Measurements from ENCODE around the gene YIPF6.
"Not testable (repeated sequence)": the region's sequence is repeated elsewhere in the genome, so short reads cannot be mapped to it uniquely, and the experiment has no call there.

The YIPF6 gene

GRCh38 chrX:68536884-68537283 lies 38.0 kb downstream of the YIPF6 start:
- H3K27ac Mint-ChIP-seq = peak overlapping the region in 2 of 3 experiments; percentile 4 to 19
- H3K4me3 Mint-ChIP-seq = no peak overlapping the region
- H3K4me1 Mint-ChIP-seq = peaks cover 5% of the 10 kb centered on the region
- no peak for TF ChIP-seq CTCF (IDR thresholded peaks at IDR 0.05; ENCODE audit: unreplicated experiment in 3 of 3)
- peaks cover 3% of the 10 kb centered on the region for H3K9me3 Mint-ChIP-seq
- peaks cover 13% of the 10 kb centered on the region for H3K36me3 Mint-ChIP-seq (ENCODE audit: low read depth)
- no peaks in the 10 kb centered on the region for H3K27me3 Mint-ChIP-seq (ENCODE audit: low read depth)

GRCh38 chrX:68550193-68550592 lies 51.3 kb downstream of the YIPF6 start:
- Mint-ChIP-seq H3K4me1 (no peaks in the 10 kb centered on the region), H3K27ac (no peak overlapping the region), H3K27me3 (ENCODE audit: low read depth) (no peaks in the 10 kb centered on the region), H3K4me3 (no peak overlapping the region), H3K9me3 (peaks cover 2% of the 10 kb centered on the region), H3K36me3 (ENCODE audit: low read depth) (no peaks in the 10 kb centered on the region)
- no peak for TF ChIP-seq CTCF (IDR thresholded peaks at IDR 0.05; ENCODE audit: unreplicated experiment in 3 of 3)

GRCh38 chrX:68556036-68556435 lies 57.2 kb downstream of the YIPF6 start:
- no peak for TF ChIP-seq CTCF (IDR thresholded peaks at IDR 0.05; ENCODE audit: unreplicated experiment in 3 of 3)
- Mint-ChIP-seq H3K9me3 (peaks cover 12% of the 10 kb centered on the region), H3K4me1 (no peaks in the 10 kb centered on the region), H3K27me3 (ENCODE audit: low read depth) (no peaks in the 10 kb centered on the region), H3K27ac (no peak overlapping the region), H3K36me3 (ENCODE audit: low read depth) (no peaks in the 10 kb centered on the region), H3K4me3 (no peak overlapping the region)

- peaks cover 21% of the 10 kb centered on the region for H3K9me3 Mint-ChIP-seq
- H3K4me1 Mint-ChIP-seq; H3K27me3 Mint-ChIP-seq (ENCODE audit: low read depth); H3K27ac Mint-ChIP-seq; H3K4me3 Mint-ChIP-seq; H3K36me3 Mint-ChIP-seq (ENCODE audit: low read depth): not testable (repeated sequence)
These were observed 58.3 kb downstream of the YIPF6 start for GRCh38 chrX:68557126-68557525.

- H3K27me3 Mint-ChIP-seq (ENCODE audit: low read depth); H3K27ac Mint-ChIP-seq; H3K36me3 Mint-ChIP-seq (ENCODE audit: low read depth); H3K4me1 Mint-ChIP-seq; H3K4me3 Mint-ChIP-seq: not testable (repeated sequence)
- peaks cover 41% of the 10 kb centered on the region for H3K9me3 Mint-ChIP-seq
These were observed 61.1 kb downstream of the YIPF6 start for GRCh38 chrX:68559905-68560304.

- peaks cover 30% of the 10 kb centered on the region for H3K9me3 Mint-ChIP-seq
- no peak for TF ChIP-seq CTCF (IDR thresholded peaks at IDR 0.05; ENCODE audit: unreplicated experiment in 3 of 3)
- H3K36me3 Mint-ChIP-seq (ENCODE audit: low read depth) = no peaks in the 10 kb centered on the region
- H3K27me3 Mint-ChIP-seq (ENCODE audit: low read depth) = no peaks in the 10 kb centered on the region
- no peak overlapping the region for H3K27ac Mint-ChIP-seq
- no peaks in the 10 kb centered on the region for H3K4me1 Mint-ChIP-seq
- H3K4me3 Mint-ChIP-seq = no peak overlapping the region
These were observed 69.3 kb downstream of the YIPF6 start for GRCh38 chrX:68568136-68568535.

- no peak for TF ChIP-seq CTCF (IDR thresholded peaks at IDR 0.05; ENCODE audit: unreplicated experiment in 3 of 3)
- Mint-ChIP-seq H3K27ac (no peak overlapping the region), H3K36me3 (ENCODE audit: low read depth) (no peaks in the 10 kb centered on the region), H3K4me1 (no peaks in the 10 kb centered on the region), H3K4me3 (no peak overlapping the region), H3K27me3 (ENCODE audit: low read depth) (no peaks in the 10 kb centered on the region), H3K9me3 (peaks cover 16% of the 10 kb centered on the region)
These were observed 71.7 kb downstream of the YIPF6 start for GRCh38 chrX:68570598-68570997.
